Peyer's patch (tissue), 4 donors: ENCODE results near the gene DPP7.

Source experiments
- CTCF ChIP-seq, 6 experiments: fragments of 450-650 bp in 4 of 6; fragments of 200-600 bp in 2 of 6; sonication (generic) in 1 of 6; IDR thresholded peaks; one replicate each; pipeline ENCODE4 v1.5.1; 2017 to 2019; ENCODE audit warnings: antibody characterized with exemption in 6 of 6, mild to moderate bottlenecking in 3 of 6, moderate library complexity in 1 of 6
- POLR2A ChIP-seq, 2 donors: fragments of 450-650 bp; IDR thresholded peaks; one replicate each; pipeline ENCODE4 v1.5.1; 2017; ENCODE audit warnings: antibody characterized with exemption in 2 of 2, mild to moderate bottlenecking in 2 of 2, moderate library complexity in 2 of 2

GRCh38 chr9:137157618-137158415, 43.3 kb upstream of the DPP7 start:
- TF ChIP-seq CTCF (IDR thresholded peaks at IDR 0.05) (no peak), POLR2A (IDR thresholded peaks at IDR 0.05) (no peak)
